H1 (cell line): ENCODE results near the gene BBS9.

Experiments used
- CTCF ChIP-seq, 3 experiments: IDR thresholded peaks; 1 replicate in 2 of 3; 2 replicates in 1 of 3; pipeline versions ENCODE4 v1.5.1 to v1.6.1; 2011; ENCODE audit warnings: low read length in 3 of 3, mild to moderate bottlenecking in 3 of 3, inconsistent platforms in 2 of 3, low read depth in 1 of 3, moderate library complexity in 1 of 3; ENCODE audit not compliant: insufficient read depth in 1 of 3; ENCODE audit errors: control extremely low read depth in 1 of 3
- GABPA ChIP-seq: IDR thresholded peaks from 2 replicates; pipeline ENCODE4 v1.6.1; 2011; ENCODE audit warnings: mild to moderate bottlenecking, low read length, moderate library complexity, borderline replicate concordance; ENCODE audit not compliant: insufficient read depth
- POLR2AphosphoS5 ChIP-seq: IDR thresholded peaks from 2 replicates; pipeline ENCODE4 v1.6.1; 2011; ENCODE audit warnings: low read depth, low read length
- RFX5 ChIP-seq: IDR thresholded peaks from 2 replicates; pipeline ENCODE4 v1.6.1; 2011; ENCODE audit warnings: low read depth, low read length, improper control_type of control experiment, borderline replicate concordance

- no peak for TF ChIP-seq POLR2AphosphoS5
- TF ChIP-seq RFX5: no peak
- no peak for TF ChIP-seq GABPA
- no peak for TF ChIP-seq CTCF (IDR thresholded peaks at IDR 0.05; ENCODE audit: control extremely low read depth in 1 of 3, insufficient read depth in 1 of 3, low read depth in 1 of 3, low read length in 3 of 3)
Observed at GRCh38 chr7:33155811-33156210, 26.4 kb downstream of the BBS9 start.
